Ectodermal cell (in vitro differentiated cells): ENCODE data around the gene GHRH.

Source experiments
- H3K27ac ChIP-seq: 2 replicates; pipeline ENCODE4 v1.7.0; 2013; ENCODE audit warnings: mild to moderate bottlenecking, low read depth, low read length; ENCODE audit not compliant: insufficient read depth, poor library complexity, severe bottlenecking
- H3K27me3 ChIP-seq: 2 replicates; pipeline ENCODE4 v1.7.0; 2013; ENCODE audit warnings: mild to moderate bottlenecking, low read length; ENCODE audit not compliant: insufficient read depth, control insufficient read depth, poor library complexity, severe bottlenecking
- H3K36me3 ChIP-seq: one replicate; pipeline ENCODE4 v1.7.0; 2013; ENCODE audit warnings: low read length; ENCODE audit not compliant: control insufficient read depth, insufficient read depth
- H3K4me1 ChIP-seq: one replicate; pipeline ENCODE4 v1.7.0; 2013; ENCODE audit warnings: low read length; ENCODE audit not compliant: control insufficient read depth, insufficient read depth
- H3K4me3 ChIP-seq: 2 replicates; pipeline ENCODE4 v1.7.0; 2013; ENCODE audit warnings: low read depth, low read length, control low read depth; ENCODE audit not compliant: insufficient read depth
- H3K9me3 ChIP-seq: 2 replicates; pipeline ENCODE4 v1.7.0; 2013; ENCODE audit warnings: mild to moderate bottlenecking, low read length, moderate library complexity; ENCODE audit not compliant: control insufficient read depth
- WGBS, 2 experiments: methylation state at CpG; one replicate each; pipeline ENCODE4 v1.1.7; 2013; ENCODE audit warnings: missing lambda C conversion rate in 2 of 2; 5-methylcytosine and 5-hydroxymethylcytosine counted together

Gene GHRH

GRCh38 chr20:37218441-37218840 lies 43.2 kb downstream of the GHRH start:
- no peaks in the 10 kb centered on the region for H3K9me3 ChIP-seq
- no peak overlapping the region for H3K27ac ChIP-seq
- 95 to 97% methylated on average over 4 of the region's 4 CpGs for WGBS, 2 experiments
- peaks cover 30% of the 10 kb centered on the region for H3K36me3 ChIP-seq
- no peak overlapping the region for H3K4me3 ChIP-seq
- peaks cover 6% of the 10 kb centered on the region for H3K4me1 ChIP-seq
- no peaks in the 10 kb centered on the region for H3K27me3 ChIP-seq

GRCh38 chr20:37209661-37210314 lies 51.8 kb downstream of the GHRH start:
- Histone ChIP-seq H3K27me3 (no peaks in the 10 kb centered on the region), H3K36me3 (peaks cover 41% of the 10 kb centered on the region), H3K4me3 (no peak overlapping the region), H3K27ac (no peak overlapping the region), H3K4me1 (peaks cover 10% of the 10 kb centered on the region), H3K9me3 (no peaks in the 10 kb centered on the region)
- WGBS, 2 experiments = 93% methylated on average over 6 of the region's 6 CpGs

- H3K9me3 ChIP-seq = no peaks in the 10 kb centered on the region
- no peak overlapping the region for H3K27ac ChIP-seq
- H3K4me1 ChIP-seq = peaks cover 16% of the 10 kb centered on the region
- no peak overlapping the region for H3K4me3 ChIP-seq
- H3K27me3 ChIP-seq = no peaks in the 10 kb centered on the region
- WGBS, 2 experiments = 91 to 97% methylated on average over 3 of the region's 3 CpGs
- peaks cover 45% of the 10 kb centered on the region for H3K36me3 ChIP-seq
Measured at GRCh38 chr20:37209193-37209592, 52.4 kb downstream of the GHRH start.

GRCh38 chr20:37207171-37207570 lies 54.4 kb downstream of the GHRH start:
- no peaks in the 10 kb centered on the region for H3K9me3 ChIP-seq
- H3K36me3 ChIP-seq = peaks cover 29% of the 10 kb centered on the region
- H3K27me3 ChIP-seq = no peaks in the 10 kb centered on the region
- 95% methylated on average over 11 of the region's 11 CpGs for WGBS, 2 experiments
- no peak overlapping the region for H3K4me3 ChIP-seq
- peaks cover 16% of the 10 kb centered on the region for H3K4me1 ChIP-seq
- no peak overlapping the region for H3K27ac ChIP-seq

- Histone ChIP-seq H3K4me1 (peaks cover 16% of the 10 kb centered on the region), H3K27me3 (no peaks in the 10 kb centered on the region), H3K27ac (peak overlapping the region; percentile 2), H3K9me3 (no peaks in the 10 kb centered on the region), H3K4me3 (no peak overlapping the region), H3K36me3 (peaks cover 23% of the 10 kb centered on the region)
- 98 to 99% methylated on average over 2 of the region's 2 CpGs for WGBS, 2 experiments
Measured at GRCh38 chr20:37205794-37206193, 55.8 kb downstream of the GHRH start.

- Histone ChIP-seq H3K4me1 (peaks cover 16% of the 10 kb centered on the region), H3K9me3 (no peaks in the 10 kb centered on the region), H3K27me3 (no peaks in the 10 kb centered on the region), H3K4me3 (no peak overlapping the region), H3K27ac (peak overlapping the region; percentile 2), H3K36me3 (peaks cover 27% of the 10 kb centered on the region)
- 70 to 74% methylated on average over 5 to 6 of the region's 6 CpGs for WGBS, 2 experiments
Measured at GRCh38 chr20:37205130-37205529, 56.5 kb downstream of the GHRH start.

- Histone ChIP-seq H3K9me3 (no peaks in the 10 kb centered on the region), H3K4me3 (no peak overlapping the region), H3K4me1 (peaks cover 16% of the 10 kb centered on the region), H3K36me3 (peaks cover 19% of the 10 kb centered on the region), H3K27me3 (no peaks in the 10 kb centered on the region), H3K27ac (no peak overlapping the region)
- WGBS, 2 experiments = 90 to 95% methylated on average over 3 of the region's 3 CpGs
Measured at GRCh38 chr20:37204056-37204455, 57.6 kb downstream of the GHRH start.

- Histone ChIP-seq H3K36me3 (peaks cover 11% of the 10 kb centered on the region), H3K27me3 (no peaks in the 10 kb centered on the region), H3K9me3 (no peaks in the 10 kb centered on the region), H3K4me1 (peaks cover 16% of the 10 kb centered on the region), H3K4me3 (no peak overlapping the region), H3K27ac (no peak overlapping the region)
- 86 to 88% methylated on average over 6 of the region's 6 CpGs for WGBS, 2 experiments
Measured at GRCh38 chr20:37202267-37202943, 59.2 kb downstream of the GHRH start.

GRCh38 chr20:37201827-37202162 lies 59.8 kb downstream of the GHRH start:
- Histone ChIP-seq H3K36me3 (peaks cover 11% of the 10 kb centered on the region), H3K4me3 (no peak overlapping the region), H3K27me3 (no peaks in the 10 kb centered on the region), H3K9me3 (no peaks in the 10 kb centered on the region), H3K4me1 (peaks cover 19% of the 10 kb centered on the region), H3K27ac (no peak overlapping the region)
- WGBS, 2 experiments = 96 to 100% methylated on average over 1 to 2 of the region's 2 CpGs
